ENCODE results near the gene GALNT2. TPM values are rescaled to one million over a fixed set of nuclear protein-coding genes. Genes with fewer than 3 reads are reported as not detected.

GALNT2 gene
- total RNA-seq, 1 experiment from 2014 or later = 114 TPM

DNA sequence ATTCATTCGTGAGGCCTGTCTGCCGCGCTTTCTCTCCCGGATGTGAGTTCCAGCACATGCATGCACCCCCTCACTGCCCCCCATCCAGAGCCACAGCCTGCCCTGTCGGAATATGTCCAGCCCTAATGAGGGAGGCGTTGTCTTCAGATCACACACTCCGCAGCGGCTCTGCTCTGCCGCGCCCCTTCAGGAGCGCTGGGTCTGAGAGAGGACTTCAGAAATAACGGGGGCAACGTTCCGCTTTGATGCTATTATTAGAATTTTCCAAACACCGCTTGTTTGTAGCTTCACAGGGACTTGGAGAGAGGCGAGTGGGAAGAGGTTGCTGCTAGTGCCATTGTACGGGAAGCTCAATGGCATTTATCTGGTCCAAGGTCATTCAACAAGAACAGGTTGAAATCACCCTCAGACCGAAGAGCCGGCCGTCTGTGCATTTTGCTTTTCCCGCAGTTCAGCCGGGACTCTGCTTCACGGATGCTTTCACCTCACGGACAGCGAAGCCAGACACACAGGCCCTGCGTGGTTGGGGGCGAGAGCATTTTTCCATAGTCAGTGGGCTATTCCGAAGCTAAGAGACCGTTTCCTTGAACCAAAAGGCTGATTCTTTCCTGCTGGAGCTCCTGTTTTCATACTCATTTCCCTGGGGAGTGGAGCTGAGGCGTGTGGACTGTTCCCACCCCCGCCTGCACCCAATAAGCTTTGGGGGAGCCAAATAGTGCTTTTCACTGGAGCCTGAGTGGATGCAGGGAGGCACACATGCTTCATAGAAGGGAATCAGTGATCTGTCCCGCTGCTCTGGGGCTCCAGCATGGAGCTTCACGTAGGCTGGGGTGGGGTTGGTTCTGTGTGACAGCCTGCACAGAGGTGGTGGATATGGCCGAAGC is 69.7 kb downstream of the GALNT2 start:
- Mint-ChIP-seq H3K9me3 (ENCODE audit: unreplicated experiment) (no peaks in the 10 kb centered on the region), H3K27ac (ENCODE audit: low read depth, unreplicated experiment) (no peak overlapping the region), H3K27me3 (ENCODE audit: insufficient read depth, unreplicated experiment) (no peaks in the 10 kb centered on the region), H3K36me3 (ENCODE audit: insufficient read depth, unreplicated experiment) (peaks cover 24% of the 10 kb centered on the region), H3K4me3 (ENCODE audit: unreplicated experiment) (no peak overlapping the region), H3K4me1 (ENCODE audit: insufficient read depth, unreplicated experiment) (peaks cover 28% of the 10 kb centered on the region)
- CTCF ChIA-PET = interaction anchor here (0.8 kb wide), 1 partner anchor 421 kb away, joined by 3 read pairs; no protein-coding TSS in a partner anchor
- no TSS peak for BruUV-seq (replicated peaks)
- POLR2A ChIA-PET = interaction anchor here (0.8 to 1.3 kb wide), 3 partner anchors 11 to 87 kb away, joined by 3 read pairs; no protein-coding TSS in a partner anchor
- intact Hi-C loops (cut with micrococcal nuclease) = no loop called here
- TF ChIP-seq, protein P1, sequence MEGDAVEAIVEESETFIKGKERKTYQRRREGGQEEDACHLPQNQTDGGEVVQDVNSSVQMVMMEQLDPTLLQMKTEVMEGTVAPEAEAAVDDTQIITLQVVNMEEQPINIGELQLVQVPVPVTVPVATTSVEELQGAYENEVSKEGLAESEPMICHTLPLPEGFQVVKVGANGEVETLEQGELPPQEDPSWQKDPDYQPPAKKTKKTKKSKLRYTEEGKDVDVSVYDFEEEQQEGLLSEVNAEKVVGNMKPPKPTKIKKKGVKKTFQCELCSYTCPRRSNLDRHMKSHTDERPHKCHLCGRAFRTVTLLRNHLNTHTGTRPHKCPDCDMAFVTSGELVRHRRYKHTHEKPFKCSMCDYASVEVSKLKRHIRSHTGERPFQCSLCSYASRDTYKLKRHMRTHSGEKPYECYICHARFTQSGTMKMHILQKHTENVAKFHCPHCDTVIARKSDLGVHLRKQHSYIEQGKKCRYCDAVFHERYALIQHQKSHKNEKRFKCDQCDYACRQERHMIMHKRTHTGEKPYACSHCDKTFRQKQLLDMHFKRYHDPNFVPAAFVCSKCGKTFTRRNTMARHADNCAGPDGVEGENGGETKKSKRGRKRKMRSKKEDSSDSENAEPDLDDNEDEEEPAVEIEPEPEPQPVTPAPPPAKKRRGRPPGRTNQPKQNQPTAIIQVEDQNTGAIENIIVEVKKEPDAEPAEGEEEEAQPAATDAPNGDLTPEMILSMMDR (IDR thresholded peaks at IDR 0.05; ENCODE audit: unreplicated experiment) = no peak
- DNase-seq (ENCODE audit: unreplicated experiment) = no peak

DNA sequence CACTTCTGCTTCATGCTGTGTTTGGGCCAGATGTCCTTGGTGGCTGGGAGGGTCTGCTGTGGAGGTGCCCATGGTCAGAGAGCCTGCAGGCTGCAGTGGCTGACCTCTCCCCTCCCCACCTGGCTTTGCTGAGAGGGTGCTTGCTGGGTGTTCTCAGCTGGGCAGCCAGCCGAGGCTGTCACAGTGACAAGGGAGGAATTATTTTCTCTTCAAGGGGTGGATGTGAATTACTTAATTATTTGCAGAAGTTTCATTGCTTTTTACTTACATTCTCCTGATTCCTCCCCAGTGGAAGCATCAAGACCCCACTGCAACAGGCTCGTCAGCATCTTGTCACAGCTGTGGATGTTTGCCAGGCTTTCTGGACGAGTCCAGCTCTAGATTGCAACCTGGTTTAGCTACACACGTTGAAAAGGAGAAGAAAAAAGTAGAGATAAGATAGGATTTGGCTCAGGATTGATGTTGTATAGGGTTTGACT is 70.3 kb downstream of the GALNT2 start:
- no peak for DNase-seq (ENCODE audit: unreplicated experiment)
- Mint-ChIP-seq H3K9me3 (ENCODE audit: unreplicated experiment) (no peaks in the 10 kb centered on the region), H3K36me3 (ENCODE audit: insufficient read depth, unreplicated experiment) (peaks cover 24% of the 10 kb centered on the region), H3K4me1 (ENCODE audit: insufficient read depth, unreplicated experiment) (peaks cover 28% of the 10 kb centered on the region), H3K27me3 (ENCODE audit: insufficient read depth, unreplicated experiment) (no peaks in the 10 kb centered on the region), H3K27ac (ENCODE audit: low read depth, unreplicated experiment) (no peak overlapping the region), H3K4me3 (ENCODE audit: unreplicated experiment) (no peak overlapping the region)
- POLR2A ChIA-PET = interaction anchor here (0.8 to 1.3 kb wide), 3 partner anchors 12 to 86 kb away, joined by 3 read pairs; no protein-coding TSS in a partner anchor
- intact Hi-C loops (cut with micrococcal nuclease) = no loop called here
- no TSS peak for BruUV-seq (replicated peaks)
- CTCF ChIA-PET = interaction anchor here (0.6 kb wide), 1 partner anchor 1620 kb away, joined by 3 read pairs; no protein-coding TSS in a partner anchor
- TF ChIP-seq, protein P1 (IDR thresholded peaks at IDR 0.05; ENCODE audit: unreplicated experiment) = no peak

DNA sequence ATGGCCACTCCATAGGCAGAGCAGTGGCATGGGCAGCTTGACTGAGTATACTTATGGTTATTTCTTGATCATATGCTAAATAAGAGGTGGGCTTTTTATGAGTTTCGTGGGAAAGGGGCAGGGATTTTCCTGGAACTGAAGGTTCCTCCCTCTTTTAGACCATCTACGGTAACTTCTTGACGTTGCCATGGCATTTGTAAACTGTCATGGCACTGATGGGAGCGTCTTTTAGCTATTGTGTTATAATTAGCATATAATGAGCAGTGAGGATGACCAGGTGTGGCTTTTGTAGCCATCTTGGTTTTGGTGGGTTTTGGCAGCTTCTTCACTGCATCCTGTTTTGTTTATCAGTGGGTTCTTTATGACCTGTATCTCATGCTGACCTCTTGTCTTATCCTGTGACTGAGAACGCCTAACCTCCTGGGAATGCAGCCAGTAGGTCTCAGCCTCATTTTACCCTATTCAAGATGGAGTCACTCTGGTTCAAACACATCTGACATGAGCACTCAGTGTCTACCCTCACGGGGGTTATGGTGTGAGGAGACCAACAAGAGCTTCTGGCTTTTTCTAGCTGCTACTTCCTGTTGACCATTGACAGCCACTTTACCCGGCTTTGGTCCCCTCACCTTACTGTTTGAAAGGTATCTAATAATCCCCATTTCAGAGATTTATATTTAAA is 71.7 kb downstream of the GALNT2 start:
- no peaks in the 10 kb centered on the region for H3K27me3 Mint-ChIP-seq (ENCODE audit: insufficient read depth, unreplicated experiment)
- POLR2A ChIA-PET = interaction anchor here (1.3 kb wide), 1 partner anchor 15 kb away, joined by 6 read pairs; no protein-coding TSS in a partner anchor
- no TSS peak for BruUV-seq (replicated peaks)
- peaks cover 24% of the 10 kb centered on the region for H3K36me3 Mint-ChIP-seq (ENCODE audit: insufficient read depth, unreplicated experiment)
- peaks cover 25% of the 10 kb centered on the region for H3K4me1 Mint-ChIP-seq (ENCODE audit: insufficient read depth, unreplicated experiment)
- no peak for DNase-seq (ENCODE audit: unreplicated experiment)
- TF ChIP-seq, protein P1 (IDR thresholded peaks at IDR 0.05; ENCODE audit: unreplicated experiment) = no peak
- CTCF ChIA-PET = interaction anchor here (0.7 to 1.5 kb wide), 2 partner anchors 35 to 423 kb away, joined by 3 to 4 read pairs; no protein-coding TSS in a partner anchor
- no peak overlapping the region for H3K27ac Mint-ChIP-seq (ENCODE audit: low read depth, unreplicated experiment)
- H3K4me3 Mint-ChIP-seq (ENCODE audit: unreplicated experiment) = no peak overlapping the region
- intact Hi-C loops (cut with micrococcal nuclease) = no loop called here
- H3K9me3 Mint-ChIP-seq (ENCODE audit: unreplicated experiment) = no peaks in the 10 kb centered on the region

DNA sequence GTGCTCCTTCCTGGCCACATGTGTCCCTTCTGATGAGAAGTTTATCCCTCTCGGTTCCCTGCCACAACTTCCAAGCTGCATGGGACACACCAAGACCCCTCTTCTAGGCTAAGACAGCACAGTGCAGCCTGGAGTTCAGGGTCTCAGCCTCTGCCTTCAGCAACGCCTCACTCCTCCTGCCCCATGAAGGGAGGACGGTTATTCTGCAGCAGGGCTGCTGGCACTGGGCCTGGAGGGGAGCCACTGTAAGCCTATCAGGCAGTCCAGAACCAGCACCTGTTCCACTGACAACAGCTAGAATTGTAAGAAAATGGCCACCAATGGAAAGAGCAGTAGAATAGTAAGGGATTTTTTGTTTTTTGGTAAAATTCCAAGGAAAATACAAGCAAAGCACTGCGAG is 72.3 kb downstream of the GALNT2 start:
- no peak for DNase-seq (ENCODE audit: unreplicated experiment)
- H3K36me3 Mint-ChIP-seq (ENCODE audit: insufficient read depth, unreplicated experiment) = peaks cover 24% of the 10 kb centered on the region
- H3K4me3 Mint-ChIP-seq (ENCODE audit: unreplicated experiment) = no peak overlapping the region
- intact Hi-C loops (cut with micrococcal nuclease) = no loop called here
- BruUV-seq (replicated peaks) = no TSS peak
- ChIA-PET POLR2A (interaction anchor here (1.3 kb wide), 1 partner anchor 15 kb away, joined by 6 read pairs; no protein-coding TSS in a partner anchor), CTCF (interaction anchor here (1.5 kb wide), 1 partner anchor 424 kb away, joined by 3 read pairs; no protein-coding TSS in a partner anchor)
- no peaks in the 10 kb centered on the region for H3K27me3 Mint-ChIP-seq (ENCODE audit: insufficient read depth, unreplicated experiment)
- H3K27ac Mint-ChIP-seq (ENCODE audit: low read depth, unreplicated experiment) = no peak overlapping the region
- TF ChIP-seq, protein P1 (IDR thresholded peaks at IDR 0.05; ENCODE audit: unreplicated experiment) = no peak
- peaks cover 20% of the 10 kb centered on the region for H3K4me1 Mint-ChIP-seq (ENCODE audit: insufficient read depth, unreplicated experiment)
- H3K9me3 Mint-ChIP-seq (ENCODE audit: unreplicated experiment) = no peaks in the 10 kb centered on the region
